Pulmonary artery endothelial cell (primary cell): ENCODE data around the gene UBE2E1. TPM values are rescaled to one million over a fixed set of nuclear protein-coding genes. Genes with fewer than 3 reads are reported as not detected.
"Not testable (repeated sequence)": the region's sequence is repeated elsewhere in the genome, so short reads cannot be mapped to it uniquely, and the experiment has no call there.

Experiments used
- DNase-seq: peaks from one replicate; pipeline ENCODE4 v3.0.0-alpha.2; 2011; ENCODE audit warnings: low read depth, low spot score
- total RNA-seq: library from RNA; depleted of rRNA; stranded (reverse); fragments of >200 nt; gene quantifications from 2 replicates; pipeline ENCODE4 v1.2.3, GENCODE V29; 2014

Gene UBE2E1
- total RNA-seq, 1 donor from 2014 or later = 123 TPM

- no peak for DNase-seq
Measured at GRCh38 chr3:23845326-23846216, 39.8 kb downstream of the UBE2E1 start.

- DNase-seq = not testable (repeated sequence)
Measured at GRCh38 chr3:23849462-23849861, 43.7 kb downstream of the UBE2E1 start.

GRCh38 chr3:23856286-23856685 is 50.5 kb downstream of the UBE2E1 start:
- no peak for DNase-seq

- DNase-seq = peak; percentile 47
Measured at GRCh38 chr3:23859012-23859743, 53.4 kb downstream of the UBE2E1 start.

- no peak for DNase-seq
Measured at GRCh38 chr3:23859839-23860382, 54.2 kb downstream of the UBE2E1 start.

- DNase-seq = no peak
Measured at GRCh38 chr3:23861689-23862088, 55.9 kb downstream of the UBE2E1 start.

GRCh38 chr3:23863060-23863459 is 57.3 kb downstream of the UBE2E1 start:
- DNase-seq = no peak

GRCh38 chr3:23864931-23865330 is 59.2 kb downstream of the UBE2E1 start:
- no peak for DNase-seq

GRCh38 chr3:23865595-23866396 is 60.0 kb downstream of the UBE2E1 start:
- peak; percentile 56 for DNase-seq

- DNase-seq = no peak
Measured at GRCh38 chr3:23867400-23867799, 61.6 kb downstream of the UBE2E1 start.

GRCh38 chr3:23867838-23868237 is 62.1 kb downstream of the UBE2E1 start:
- DNase-seq = no peak

GRCh38 chr3:23869977-23870662 is 64.4 kb downstream of the UBE2E1 start:
- DNase-seq = no peak

GRCh38 chr3:23870663-23871043 is 64.9 kb downstream of the UBE2E1 start:
- not testable (repeated sequence) for DNase-seq

GRCh38 chr3:23871361-23871760 is 65.6 kb downstream of the UBE2E1 start:
- DNase-seq = not testable (repeated sequence)

GRCh38 chr3:23872330-23872729 is 66.6 kb downstream of the UBE2E1 start:
- DNase-seq = no peak

- DNase-seq = no peak
Measured at GRCh38 chr3:23873941-23874340, 68.2 kb downstream of the UBE2E1 start.

GRCh38 chr3:23874359-23875112 is 68.8 kb downstream of the UBE2E1 start:
- DNase-seq = no peak

- no peak for DNase-seq
Measured at GRCh38 chr3:23875113-23875725, 69.5 kb downstream of the UBE2E1 start.

- DNase-seq = no peak
Measured at GRCh38 chr3:23876923-23877322, 71.2 kb downstream of the UBE2E1 start.
